T-helper 9 cell (primary cell): Measurements from ENCODE around the gene SFTPA2.
"Not testable (repeated sequence)": the region's sequence is repeated elsewhere in the genome, so short reads cannot be mapped to it uniquely, and the experiment has no call there.

Experiments used
- DNase-seq: peaks from one replicate; pipeline ENCODE4 v3.0.0-alpha.2; 2020

The SFTPA2 gene

GRCh38 chr10:79556961-79557360 lies 3.2 kb downstream of the SFTPA2 start:
- DNase-seq = not testable (repeated sequence)

GRCh38 chr10:79555354-79556309 lies 4.6 kb downstream of the SFTPA2 start:
- DNase-seq = no peak

GRCh38 chr10:79552143-79552542 lies 8.1 kb downstream of the SFTPA2 start:
- no peak for DNase-seq

- DNase-seq = no peak
These were observed 12.2 kb downstream of the SFTPA2 start for GRCh38 chr10:79547973-79548372.

- not testable (repeated sequence) for DNase-seq
These were observed 13.1 kb downstream of the SFTPA2 start for GRCh38 chr10:79547128-79547527.

GRCh38 chr10:79544926-79545659 lies 15.1 kb downstream of the SFTPA2 start:
- DNase-seq = not testable (repeated sequence)

GRCh38 chr10:79544408-79544807 lies 15.8 kb downstream of the SFTPA2 start:
- not testable (repeated sequence) for DNase-seq

- DNase-seq = no peak
These were observed 17.6 kb downstream of the SFTPA2 start for GRCh38 chr10:79542626-79543025.

- not testable (repeated sequence) for DNase-seq
These were observed 19.3 kb downstream of the SFTPA2 start for GRCh38 chr10:79540930-79541329.

GRCh38 chr10:79538311-79538710 lies 21.9 kb downstream of the SFTPA2 start:
- not testable (repeated sequence) for DNase-seq

GRCh38 chr10:79533903-79534175 lies 26.4 kb downstream of the SFTPA2 start:
- DNase-seq = not testable (repeated sequence)

- DNase-seq = not testable (repeated sequence)
These were observed 26.9 kb downstream of the SFTPA2 start for GRCh38 chr10:79533142-79533902.

GRCh38 chr10:79528261-79528660 lies 31.9 kb downstream of the SFTPA2 start:
- DNase-seq = not testable (repeated sequence)

GRCh38 chr10:79525049-79525710 lies 35.0 kb downstream of the SFTPA2 start:
- DNase-seq = not testable (repeated sequence)

- DNase-seq = not testable (repeated sequence)
These were observed 36.9 kb downstream of the SFTPA2 start for GRCh38 chr10:79523157-79523853.

- not testable (repeated sequence) for DNase-seq
These were observed 37.7 kb downstream of the SFTPA2 start for GRCh38 chr10:79522464-79522863.

GRCh38 chr10:79521751-79522150 lies 38.5 kb downstream of the SFTPA2 start:
- not testable (repeated sequence) for DNase-seq

- DNase-seq = not testable (repeated sequence)
These were observed 42.6 kb downstream of the SFTPA2 start for GRCh38 chr10:79517567-79517966.

GRCh38 chr10:79516532-79517205 lies 43.5 kb downstream of the SFTPA2 start:
- not testable (repeated sequence) for DNase-seq

GRCh38 chr10:79511891-79512583 lies 48.2 kb downstream of the SFTPA2 start, which contains the start of gene EIF5AL1:
Gene EIF5AL1, plus strand, starts transcription at chr10:79512533. Its CDS starts 117 bp downstream, at chr10:79512650.
- DNase-seq = not testable (repeated sequence)
